Measurements from ENCODE around the gene ZNF322.

The ZNF322 gene

GRCh38 chr6:26588965-26589364 lies 70.6 kb downstream of the ZNF322 start:
- Histone ChIP-seq H3K36me3 (no peaks in the 10 kb centered on the region), H3K4me3 (no peak overlapping the region), H3K27me3 (peaks cover 0 to 52% of the 10 kb centered on the region in 2 donors), H3K4me1 (no peaks in the 10 kb centered on the region), H3K9me3 (no peaks in the 10 kb centered on the region), H3K27ac (no peak overlapping the region)
- no peak for DNase-seq
- intact Hi-C loops (cut with DNase I; ENCODE audit: low total_unique reads), result no loop called here
- TF ChIP-seq, protein P1, sequence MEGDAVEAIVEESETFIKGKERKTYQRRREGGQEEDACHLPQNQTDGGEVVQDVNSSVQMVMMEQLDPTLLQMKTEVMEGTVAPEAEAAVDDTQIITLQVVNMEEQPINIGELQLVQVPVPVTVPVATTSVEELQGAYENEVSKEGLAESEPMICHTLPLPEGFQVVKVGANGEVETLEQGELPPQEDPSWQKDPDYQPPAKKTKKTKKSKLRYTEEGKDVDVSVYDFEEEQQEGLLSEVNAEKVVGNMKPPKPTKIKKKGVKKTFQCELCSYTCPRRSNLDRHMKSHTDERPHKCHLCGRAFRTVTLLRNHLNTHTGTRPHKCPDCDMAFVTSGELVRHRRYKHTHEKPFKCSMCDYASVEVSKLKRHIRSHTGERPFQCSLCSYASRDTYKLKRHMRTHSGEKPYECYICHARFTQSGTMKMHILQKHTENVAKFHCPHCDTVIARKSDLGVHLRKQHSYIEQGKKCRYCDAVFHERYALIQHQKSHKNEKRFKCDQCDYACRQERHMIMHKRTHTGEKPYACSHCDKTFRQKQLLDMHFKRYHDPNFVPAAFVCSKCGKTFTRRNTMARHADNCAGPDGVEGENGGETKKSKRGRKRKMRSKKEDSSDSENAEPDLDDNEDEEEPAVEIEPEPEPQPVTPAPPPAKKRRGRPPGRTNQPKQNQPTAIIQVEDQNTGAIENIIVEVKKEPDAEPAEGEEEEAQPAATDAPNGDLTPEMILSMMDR (IDR thresholded peaks at IDR 0.05), result no peak

Data from tibial artery (tissue), 4 donors.